Parietal lobe (tissue), 2 donors: ENCODE data around the gene BANP. TPM values are rescaled to one million over a fixed set of nuclear protein-coding genes. Genes with fewer than 3 reads are reported as not detected.

Experiments used
- small RNA-seq: library from RNA; depleted of rRNA; stranded (forward); fragments of <200 nt; gene quantifications from one replicate; pipeline ENCODE3, GENCODE V24; 2014; ENCODE audit warnings: low replicate concordance
- total RNA-seq: library from RNA; depleted of rRNA; stranded (reverse); fragments of >200 nt; gene quantifications from one replicate; pipeline ENCODE4 v1.2.3, GENCODE V29; 2014

Gene BANP, protein sequence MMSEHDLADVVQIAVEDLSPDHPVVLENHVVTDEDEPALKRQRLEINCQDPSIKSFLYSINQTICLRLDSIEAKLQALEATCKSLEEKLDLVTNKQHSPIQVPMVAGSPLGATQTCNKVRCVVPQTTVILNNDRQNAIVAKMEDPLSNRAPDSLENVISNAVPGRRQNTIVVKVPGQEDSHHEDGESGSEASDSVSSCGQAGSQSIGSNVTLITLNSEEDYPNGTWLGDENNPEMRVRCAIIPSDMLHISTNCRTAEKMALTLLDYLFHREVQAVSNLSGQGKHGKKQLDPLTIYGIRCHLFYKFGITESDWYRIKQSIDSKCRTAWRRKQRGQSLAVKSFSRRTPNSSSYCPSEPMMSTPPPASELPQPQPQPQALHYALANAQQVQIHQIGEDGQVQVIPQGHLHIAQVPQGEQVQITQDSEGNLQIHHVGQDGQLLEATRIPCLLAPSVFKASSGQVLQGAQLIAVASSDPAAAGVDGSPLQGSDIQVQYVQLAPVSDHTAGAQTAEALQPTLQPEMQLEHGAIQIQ
- total RNA-seq: 49.5 TPM

DNA sequence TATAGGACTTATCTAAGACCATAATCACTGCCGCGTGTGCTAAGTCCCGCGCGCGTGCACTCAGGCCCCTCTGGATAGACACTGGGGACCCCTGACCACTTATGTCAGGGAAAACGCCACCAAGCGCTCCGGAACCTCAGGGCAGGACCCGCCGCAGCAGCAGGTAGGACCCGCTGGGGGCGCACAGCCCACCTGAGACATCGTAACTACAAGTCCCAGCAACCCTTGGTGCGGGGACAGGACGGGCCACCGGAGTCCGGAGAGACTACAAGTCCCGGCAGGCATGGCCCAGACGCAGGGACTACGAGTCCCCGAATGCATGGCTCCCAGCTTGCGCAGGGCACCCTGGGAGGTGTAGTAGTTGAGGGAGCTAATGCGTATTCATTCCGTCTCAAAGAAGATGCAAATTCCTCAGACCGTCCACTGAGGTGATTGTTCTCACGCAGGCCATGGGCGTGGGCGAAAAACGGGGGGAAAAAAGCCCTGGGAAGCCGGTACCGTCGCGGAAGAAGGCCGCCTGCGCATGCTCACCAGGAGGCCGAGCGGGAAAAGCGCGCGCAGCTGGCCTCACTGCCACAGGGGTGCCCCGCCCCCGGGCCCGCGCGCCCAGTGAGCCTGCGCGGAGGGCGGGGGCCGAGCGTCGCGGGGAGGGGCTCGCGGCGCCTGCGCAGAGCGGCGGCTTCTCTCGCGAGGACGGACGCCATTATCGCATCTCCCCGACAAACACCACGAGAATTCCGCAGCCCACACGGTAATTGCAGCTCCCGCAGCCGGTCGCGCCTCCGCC is at the start of gene BANP:
BANP (plus strand) TSS at position 670 of the 787 bp plus-strand sequence. CDS start 23,682 bp downstream, outside the sequence.

DNA sequence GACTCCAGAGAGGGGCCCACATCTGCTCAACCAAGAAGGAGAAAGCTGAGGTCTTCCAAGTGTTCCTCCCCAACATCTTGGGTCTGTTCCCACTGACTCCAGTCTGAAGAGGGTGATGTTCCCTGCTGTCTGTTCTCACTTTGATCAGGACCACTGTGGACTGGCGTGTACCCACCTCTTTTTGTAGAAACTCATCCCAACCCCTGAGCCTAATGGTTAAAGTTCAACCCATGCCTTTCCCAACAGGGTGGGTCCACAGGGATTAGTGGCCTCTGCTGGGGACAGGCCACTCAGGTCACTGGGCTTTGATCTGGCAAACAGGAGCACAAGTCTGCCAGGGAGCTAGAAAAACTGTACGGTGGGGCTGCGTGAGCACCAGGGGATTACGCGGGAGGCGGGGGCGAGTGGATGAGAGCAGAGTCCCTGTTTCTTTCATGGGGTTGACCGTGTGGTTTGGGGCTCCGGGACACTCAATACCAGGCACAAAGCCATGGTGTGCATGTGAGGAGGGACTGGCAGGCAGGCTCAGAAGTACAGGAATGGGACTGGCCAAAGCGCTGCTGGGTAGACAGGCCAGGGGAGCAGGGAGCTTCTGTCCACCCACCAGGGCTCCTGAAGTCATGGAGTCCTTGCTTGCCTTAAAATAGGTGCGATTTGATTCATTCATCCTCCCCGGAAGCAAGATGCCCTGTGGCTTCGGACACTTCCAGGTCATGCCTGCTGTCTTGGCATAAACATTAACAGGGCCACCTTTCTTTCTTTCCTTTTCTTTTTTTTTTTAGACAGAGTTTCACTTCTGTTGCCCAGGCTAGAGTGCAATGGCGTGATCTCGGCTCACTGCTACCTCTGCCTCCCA is 14.6 kb upstream of the BANP start, which contains the start of gene CA5A:
CA5A (minus strand) TSS at position 155 of the 856 bp plus-strand sequence; CDS start at position 76, 79 bp downstream.

Small RNAs within 50 kb of the gene (small RNA-seq; reads per million reads assigned to genes)
- not detected for gene AC127455.1

Other genes starting within 250 kb of the BANP start
- 59.8 TPM for gene KLHDC4, start 185.4 kb upstream of the BANP start, total RNA-seq
- 26.0 TPM for gene SLC7A5, start 81.9 kb upstream of the BANP start, total RNA-seq
- gene CA5A, start 14.9 kb upstream of the BANP start, total RNA-seq: not detected